A549 (cell line): ENCODE data around the gene RPL13. TPM values are rescaled to one million over a fixed set of nuclear protein-coding genes. Genes with fewer than 3 reads are reported as not detected.
"Not testable (repeated sequence)": the region's sequence is repeated elsewhere in the genome, so short reads cannot be mapped to it uniquely, and the experiment has no call there.

Experiments
- ATAC-seq, 2 experiments: fragments of 200-7000 bp in 1 of 2; fragments of >200 bp in 1 of 2; cut with Nextera tagmentation in 1 of 2; cut with Tn5 transposase in 1 of 2; 3 replicates each; pipeline versions ENCODE4 v1.8.0 to v1.9.1; 2018 to 2020; ENCODE audit warnings: mild to moderate bottlenecking in 1 of 2, moderate library complexity in 1 of 2
- CTCF ChIA-PET: fragments of 300-600 bp; sonication (Branson Sonifier 250); formaldehyde crosslinking; extraction: SDS; loops from one replicate; lab custom pipeline; 2021; ENCODE audit warnings: antibody characterized with exemption, inconsistent platforms; lab: Yijun Ruan, JAX
- POLR2A ChIA-PET: fragments of 350-600 bp; formaldehyde crosslinking; extraction: SDS; loops from one replicate; lab custom pipeline; 2021; ENCODE audit warnings: antibody characterized with exemption, inconsistent platforms; lab: Yijun Ruan, JAX
- DNase-seq, 2 experiments: peaks; one replicate each; pipeline versions ENCODE4 v3.0.0 to v3.0.0-alpha.2; 2011 to 2016; ENCODE audit warnings: low read depth in 1 of 2, low spot score in 1 of 2
- FAIRE-seq: peaks from 2 replicates; lab custom pipeline; 2011; peaks lifted over from hg19 to GRCh38; lab: Jason Lieb, UNC
- H3K27ac ChIP-seq, 2 experiments: fragments of >200 bp; sonication (Bioruptor Twin); formaldehyde crosslinking; 3 replicates each; pipeline ENCODE4 v1.5.1; 2016 to 2017
- H3K4me1 ChIP-seq: fragments of >200 bp; sonication (Bioruptor Twin); formaldehyde crosslinking; 3 replicates; pipeline ENCODE4 v1.6.1; 2016
- H3K4me2 ChIP-seq: fragments of >200 bp; sonication (Bioruptor Twin); formaldehyde crosslinking; 3 replicates; pipeline ENCODE4 v1.6.1; 2016
- H3K4me3 ChIP-seq: fragments of >200 bp; sonication (Bioruptor Twin); formaldehyde crosslinking; 3 replicates; pipeline ENCODE4 v1.5.1; 2016
- H3K9me3 ChIP-seq: fragments of >200 bp; sonication (Bioruptor Twin); formaldehyde crosslinking; 3 replicates; pipeline ENCODE4 v1.6.1; 2016
- EHF ChIP-seq: fragments of 250-450 bp; sonication (Bioruptor Pico); IDR thresholded peaks from 2 replicates; pipeline ENCODE4 v1.5.0; 2020; ENCODE audit warnings: mild to moderate bottlenecking
- ESRRA ChIP-seq: fragments of 150-350 bp; IDR thresholded peaks from 2 replicates; pipeline ENCODE4 v1.6.1; 2014; ENCODE audit warnings: mild to moderate bottlenecking, low read length, borderline replicate concordance
- FOXS1 ChIP-seq: fragments of 250-450 bp; sonication (Bioruptor Pico); IDR thresholded peaks from 2 replicates; pipeline ENCODE4 v1.5.0; 2020; ENCODE audit warnings: mild to moderate bottlenecking, moderate library complexity
- KDM5A ChIP-seq: fragments of 200-600 bp; sonication (generic); IDR thresholded peaks from 2 replicates; pipeline ENCODE4 v1.6.1; 2016; ENCODE audit warnings: antibody characterized with exemption, mild to moderate bottlenecking
- PHF8 ChIP-seq: fragments of 200-600 bp; sonication (generic); IDR thresholded peaks from 2 replicates; pipeline ENCODE4 v1.6.1; 2016; ENCODE audit warnings: low read depth, mild to moderate bottlenecking, antibody characterized with exemption, moderate library complexity, borderline replicate concordance
- POLR2A ChIP-seq: IDR thresholded peaks from 2 replicates; pipeline ENCODE4 v1.6.1; 2012; ENCODE audit warnings: mild to moderate bottlenecking, low read length
- RAD21 ChIP-seq, 2 experiments: fragments of >200 bp in 1 of 2; sonication (Bioruptor Twin) in 1 of 2; formaldehyde crosslinking in 1 of 2; IDR thresholded peaks in 1 of 2; conservative IDR thresholded peaks in 1 of 2; 2 replicates in 1 of 2; 3 replicates in 1 of 2; pipeline ENCODE4 v1.6.1; 2012 to 2018; ENCODE audit warnings: inconsistent platforms in 1 of 2
- RFX5 ChIP-seq: fragments of 450-650 bp; IDR thresholded peaks from 2 replicates; pipeline ENCODE4 v1.7.1; 2014; ENCODE audit warnings: antibody characterized with exemption, mild to moderate bottlenecking, moderate library complexity
- SREBF2 ChIP-seq: fragments of 450-650 bp; IDR thresholded peaks from 2 replicates; pipeline ENCODE4 v1.6.1; 2014; ENCODE audit warnings: mild to moderate bottlenecking, moderate library complexity
- ZC3H11A ChIP-seq: fragments of 450-650 bp; IDR thresholded peaks from 2 replicates; pipeline ENCODE4 v1.6.1; 2014; ENCODE audit warnings: antibody characterized with exemption, mild to moderate bottlenecking
- ZFP36 ChIP-seq: fragments of 450-650 bp; IDR thresholded peaks from 2 replicates; pipeline ENCODE4 v1.6.1; 2014; ENCODE audit warnings: borderline replicate concordance; ENCODE audit not compliant: partially characterized antibody
- ZNF302 ChIP-seq: fragments of 250-450 bp; sonication (Bioruptor Pico); IDR thresholded peaks from 2 replicates; pipeline ENCODE4 v1.9.0; 2021; ENCODE audit warnings: inconsistent platforms, mild to moderate bottlenecking, moderate library complexity
- WGBS: methylation state at CpG from one replicate; pipeline ENCODE4 v1.1.6; 2017; ENCODE audit errors: missing lambda C conversion rate; 5-methylcytosine and 5-hydroxymethylcytosine counted together
- polyA plus RNA-seq, 4 experiments: library from polyadenylated mRNA; depleted of rRNA in 3 of 4; stranded (reverse); fragments of >200 nt; fragmentation: RNase III in 1 of 4; extraction: RNeasy Plus Mini Kit Qiagen cat#74134 plus additional on column Dnase treatment in 1 of 4; gene quantifications; 2 replicates in 3 of 4; 3 replicates in 1 of 4; pipeline ENCODE4 v1.2.3, GENCODE V29; 2011 to 2017
- TF ChIP-seq, protein P1 (sequence below): fragments of 250-450 bp; sonication (Bioruptor Pico); IDR thresholded peaks from 2 replicates; pipeline ENCODE4 v1.5.0; 2020; ENCODE audit warnings: low read depth, mild to moderate bottlenecking, moderate library complexity
- TF ChIP-seq, protein P2 (sequence below): IDR thresholded peaks from 2 replicates; pipeline ENCODE4 v1.6.1; 2012; ENCODE audit warnings: low read depth, borderline replicate concordance
- TF ChIP-seq, protein P3 (sequence below): fragments of 450-650 bp; IDR thresholded peaks from 2 replicates; pipeline ENCODE4 v1.6.1; 2014; ENCODE audit warnings: antibody characterized with exemption
- TF ChIP-seq, protein P4 (sequence below): IDR thresholded peaks from 2 replicates; pipeline ENCODE4 v1.6.1; 2012

The RPL13 gene
- polyA plus RNA-seq, 2 of the 4 experiments (the other 2 are of a cell fraction), result 2,911 to 3,044 TPM

DNA sequence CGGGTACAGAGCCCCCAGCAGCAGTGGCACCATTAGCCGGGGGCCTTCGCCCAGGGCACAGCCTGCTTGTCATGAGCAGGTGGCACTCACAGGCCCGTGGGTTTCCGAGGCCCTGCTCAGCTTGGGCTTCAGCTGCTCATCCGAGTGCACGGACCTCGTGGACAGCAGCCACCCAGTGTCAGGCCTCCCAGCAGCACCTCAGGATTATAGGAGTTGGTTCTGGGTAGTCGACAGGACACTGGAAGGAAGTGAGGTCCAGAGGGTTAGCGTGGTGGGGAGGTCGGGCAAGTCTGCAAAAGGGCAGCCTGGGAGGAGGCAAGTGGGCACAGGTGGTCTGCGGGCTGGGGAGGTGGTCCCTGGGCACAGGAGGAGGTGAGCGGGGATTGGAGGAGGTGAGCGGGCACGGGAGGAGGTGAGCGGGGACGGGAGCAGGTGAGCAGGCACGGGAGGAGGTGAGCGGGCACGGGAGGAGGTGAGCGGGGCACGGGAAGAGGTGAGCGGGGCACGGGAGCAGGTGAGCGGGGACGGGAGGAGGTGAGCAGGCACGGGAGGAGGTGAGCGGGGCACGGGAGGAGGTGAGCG, 10.0 kb downstream of the RPL13 start:
- 75% methylated on average over 18 of the region's 30 CpGs for WGBS
- FAIRE-seq (no peak), ATAC-seq (no peak), DNase-seq (no peak)
- TF ChIP-seq EHF (CRISPR knock-in tag) (no peak), ZFP36 (no peak), ESRRA (no peak)
- Histone ChIP-seq H3K4me1 (peaks cover 15% of the 10 kb centered on the region), H3K27ac (no peak overlapping the region), H3K4me3 (no peak overlapping the region), H3K4me2 (no peak overlapping the region), H3K9me3 (no peaks in the 10 kb centered on the region)
- ChIA-PET CTCF (interaction anchor here (0.9 to 1.0 kb wide), 2 partner anchors 71 to 112 kb away, joined by 3 to 4 read pairs; no protein-coding TSS in a partner anchor), POLR2A (no interaction called here)

DNA sequence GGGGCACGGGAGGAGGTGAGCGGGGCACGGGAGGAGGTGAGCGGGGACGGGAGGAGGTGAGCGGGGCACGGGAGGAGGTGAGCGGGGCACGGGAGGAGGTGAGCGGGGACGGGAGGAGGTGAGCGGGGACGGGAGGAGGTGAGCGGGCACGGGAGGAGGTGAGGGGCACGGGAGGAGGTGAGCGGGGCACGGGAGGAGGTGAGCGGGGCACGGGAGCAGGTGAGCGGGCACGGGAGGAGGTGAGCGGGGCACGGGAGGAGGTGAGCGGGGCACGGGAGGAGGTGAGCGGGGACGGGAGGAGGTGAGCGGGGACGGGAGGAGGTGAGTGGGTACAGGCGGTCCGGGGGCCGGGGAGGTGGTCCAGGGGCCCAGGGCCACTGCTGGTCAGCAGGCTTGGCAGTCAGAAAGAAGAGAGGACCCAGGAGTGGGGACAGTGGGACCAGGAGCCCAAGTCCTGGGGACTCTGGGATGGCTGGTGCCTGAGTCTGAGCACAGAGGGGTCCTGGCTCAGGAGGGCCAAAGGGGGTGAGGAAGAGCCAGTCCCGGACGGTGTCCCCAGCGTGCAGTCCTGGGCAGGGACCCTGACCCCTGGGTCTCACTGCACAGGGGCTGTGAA, 10.6 kb downstream of the RPL13 start:
- H3K4me1 ChIP-seq, CTCF ChIA-PET, DNase-seq, H3K27ac ChIP-seq, H3K9me3 ChIP-seq, ATAC-seq, H3K4me2 ChIP-seq, POLR2A ChIA-PET, FAIRE-seq, H3K4me3 ChIP-seq: not testable (repeated sequence)
- 80% methylated on average over 7 of the region's 36 CpGs for WGBS

DNA sequence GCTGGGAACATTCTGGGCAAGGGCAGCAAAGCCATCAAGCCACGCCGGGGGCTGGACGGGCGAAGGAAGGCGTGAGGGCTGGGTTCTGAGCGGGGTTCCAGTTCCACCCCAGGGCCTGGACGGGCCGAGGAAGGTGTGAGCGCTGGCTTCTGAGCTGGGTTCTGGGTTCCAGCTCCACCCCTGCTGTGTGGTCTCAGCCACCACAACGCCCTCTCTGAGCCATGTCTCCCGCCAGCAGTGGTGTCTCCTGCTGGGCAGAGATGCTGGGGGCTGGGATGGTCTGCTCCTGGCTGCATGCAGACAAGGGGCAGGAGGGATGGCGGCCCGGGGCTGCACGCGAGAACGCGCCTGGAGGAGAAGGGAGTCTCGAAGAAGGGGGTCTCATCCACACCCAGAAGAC, 11.2 kb downstream of the RPL13 start:
- FAIRE-seq, result no peak
- 90% methylated on average over 16 of the region's 18 CpGs for WGBS
- no peak for ATAC-seq
- H3K27ac ChIP-seq, result no peak overlapping the region
- no peak for TF ChIP-seq ESRRA
- TF ChIP-seq, protein P1, sequence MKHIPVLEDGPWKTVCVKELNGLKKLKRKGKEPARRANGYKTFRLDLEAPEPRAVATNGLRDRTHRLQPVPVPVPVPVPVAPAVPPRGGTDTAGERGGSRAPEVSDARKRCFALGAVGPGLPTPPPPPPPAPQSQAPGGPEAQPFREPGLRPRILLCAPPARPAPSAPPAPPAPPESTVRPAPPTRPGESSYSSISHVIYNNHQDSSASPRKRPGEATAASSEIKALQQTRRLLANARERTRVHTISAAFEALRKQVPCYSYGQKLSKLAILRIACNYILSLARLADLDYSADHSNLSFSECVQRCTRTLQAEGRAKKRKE (CRISPR knock-in tag), result no peak
- peak; percentile 71 for TF ChIP-seq ZFP36
- TF ChIP-seq ZNF302, result no peak
- no peaks in the 10 kb centered on the region for H3K9me3 ChIP-seq
- ChIA-PET CTCF (no interaction called here), POLR2A (no interaction called here)
- no peak overlapping the region for H3K4me3 ChIP-seq
- H3K4me1 ChIP-seq, result peaks cover 13% of the 10 kb centered on the region
- no peak overlapping the region for H3K4me2 ChIP-seq
- DNase-seq, result no peak

DNA sequence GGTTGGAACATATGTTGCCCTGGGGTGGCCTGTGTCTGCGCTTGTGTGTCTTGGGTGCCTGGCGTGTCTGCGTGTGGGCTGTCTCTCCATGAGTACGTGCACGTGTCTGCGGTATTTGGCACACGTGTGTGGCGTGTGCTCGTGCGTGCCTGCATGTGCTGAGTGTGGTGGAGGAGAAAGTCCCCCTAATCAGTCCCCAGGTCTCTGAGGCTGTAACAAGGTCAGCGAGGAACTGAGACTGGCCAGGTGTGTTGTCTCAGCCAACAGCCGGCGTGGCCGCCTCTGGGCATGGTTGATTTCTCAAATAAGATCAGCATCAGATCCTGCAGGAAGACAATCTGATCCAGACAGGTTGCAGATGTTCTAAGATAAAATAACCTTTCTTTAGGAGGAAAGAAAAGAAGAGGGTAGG, 11.6 kb downstream of the RPL13 start:
- Histone ChIP-seq H3K4me3 (no peak overlapping the region), H3K4me2 (no peak overlapping the region), H3K4me1 (peaks cover 15% of the 10 kb centered on the region)
- no peak for DNase-seq
- POLR2A ChIA-PET, result no interaction called here
- no peak for FAIRE-seq
- WGBS, result 94% methylated on average over 14 of the region's 14 CpGs
- TF ChIP-seq RFX5 (no peak), SREBF2 (no peak), FOXS1 (CRISPR knock-in tag) (no peak), EHF (CRISPR knock-in tag) (no peak), KDM5A (no peak), RAD21 (conservative IDR thresholded peaks at IDR 0.05 in 1 of 2, IDR thresholded peaks at IDR 0.05 in 1 of 2) (no peak), ZFP36 (no peak), PHF8 (no peak), POLR2A (no peak), ZC3H11A (no peak)
- TF ChIP-seq, protein P2, sequence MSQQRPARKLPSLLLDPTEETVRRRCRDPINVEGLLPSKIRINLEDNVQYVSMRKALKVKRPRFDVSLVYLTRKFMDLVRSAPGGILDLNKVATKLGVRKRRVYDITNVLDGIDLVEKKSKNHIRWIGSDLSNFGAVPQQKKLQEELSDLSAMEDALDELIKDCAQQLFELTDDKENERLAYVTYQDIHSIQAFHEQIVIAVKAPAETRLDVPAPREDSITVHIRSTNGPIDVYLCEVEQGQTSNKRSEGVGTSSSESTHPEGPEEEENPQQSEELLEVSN, result no peak
- TF ChIP-seq, protein P3, sequence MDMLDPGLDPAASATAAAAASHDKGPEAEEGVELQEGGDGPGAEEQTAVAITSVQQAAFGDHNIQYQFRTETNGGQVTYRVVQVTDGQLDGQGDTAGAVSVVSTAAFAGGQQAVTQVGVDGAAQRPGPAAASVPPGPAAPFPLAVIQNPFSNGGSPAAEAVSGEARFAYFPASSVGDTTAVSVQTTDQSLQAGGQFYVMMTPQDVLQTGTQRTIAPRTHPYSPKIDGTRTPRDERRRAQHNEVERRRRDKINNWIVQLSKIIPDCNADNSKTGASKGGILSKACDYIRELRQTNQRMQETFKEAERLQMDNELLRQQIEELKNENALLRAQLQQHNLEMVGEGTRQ, result no peak
- TF ChIP-seq, protein P4, sequence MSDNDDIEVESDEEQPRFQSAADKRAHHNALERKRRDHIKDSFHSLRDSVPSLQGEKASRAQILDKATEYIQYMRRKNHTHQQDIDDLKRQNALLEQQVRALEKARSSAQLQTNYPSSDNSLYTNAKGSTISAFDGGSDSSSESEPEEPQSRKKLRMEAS, result no peak
- TF ChIP-seq, all 56 proteins: peak for 0
- Histone ChIP-seq H3K9me3 (no peaks in the 10 kb centered on the region), H3K27ac (no peak overlapping the region)
- CTCF ChIA-PET, result interaction anchor here (1.3 kb wide), 1 partner anchor 43 kb away, joined by 5 read pairs; no protein-coding TSS in a partner anchor
- ATAC-seq, result no peak
